SW 1271 (cell line): Measurements from ENCODE around the gene AFF1.
"Not testable (repeated sequence)": the region's sequence is repeated elsewhere in the genome, so short reads cannot be mapped to it uniquely, and the experiment has no call there.

Experiments used
- DNase-seq, 2 experiments: peaks; one replicate each; lab custom pipeline; 2025; lab: John Stamatoyannopoulos, UW

Gene AFF1

GRCh38 chr4:86980230-86980629 lies 45.4 kb downstream of the AFF1 start:
- no peak for DNase-seq

GRCh38 chr4:86981789-86982188 lies 47.0 kb downstream of the AFF1 start:
- no peak for DNase-seq

- not testable (repeated sequence) for DNase-seq
These were observed 51.0 kb downstream of the AFF1 start for GRCh38 chr4:86985852-86986251.

GRCh38 chr4:86989658-86990057 lies 54.8 kb downstream of the AFF1 start:
- not testable (repeated sequence) for DNase-seq

GRCh38 chr4:86990510-86990909 lies 55.7 kb downstream of the AFF1 start:
- no peak for DNase-seq

GRCh38 chr4:86991994-86992393 lies 57.2 kb downstream of the AFF1 start:
- DNase-seq, result no peak

GRCh38 chr4:86993909-86994681 lies 59.3 kb downstream of the AFF1 start:
- DNase-seq, result no peak

GRCh38 chr4:86994686-86995085 lies 59.9 kb downstream of the AFF1 start:
- DNase-seq, result no peak

GRCh38 chr4:86996510-86996909 lies 61.7 kb downstream of the AFF1 start:
- DNase-seq, result not testable (repeated sequence)

- DNase-seq, result no peak
These were observed 64.4 kb downstream of the AFF1 start for GRCh38 chr4:86999136-86999643.

GRCh38 chr4:87002682-87003043 lies 67.9 kb downstream of the AFF1 start:
- DNase-seq, result no peak

- DNase-seq, result no peak
These were observed 68.5 kb downstream of the AFF1 start for GRCh38 chr4:87003266-87003665.

GRCh38 chr4:87005369-87005689 lies 70.5 kb downstream of the AFF1 start:
- DNase-seq, result no peak

- DNase-seq, result no peak
These were observed 71.0 kb downstream of the AFF1 start for GRCh38 chr4:87005690-87006425.

GRCh38 chr4:87006426-87006675 lies 71.5 kb downstream of the AFF1 start:
- DNase-seq, result peak in 1 of 2 experiments; percentile 91

GRCh38 chr4:87006676-87007527 lies 72.1 kb downstream of the AFF1 start:
- DNase-seq, result peak; percentile 61 to 91

GRCh38 chr4:87007528-87008446 lies 73.0 kb downstream of the AFF1 start:
- DNase-seq, result peak in 1 of 2 experiments; percentile 27

- DNase-seq, result no peak
These were observed 74.4 kb downstream of the AFF1 start for GRCh38 chr4:87009095-87009648.

GRCh38 chr4:87010192-87010591 lies 75.4 kb downstream of the AFF1 start:
- no peak for DNase-seq

- DNase-seq, result peak; percentile 46 to 75
These were observed 76.7 kb downstream of the AFF1 start for GRCh38 chr4:87011340-87012034.
